ENCODE measurements around the gene PPIL6.

PPIL6 gene

DNA sequence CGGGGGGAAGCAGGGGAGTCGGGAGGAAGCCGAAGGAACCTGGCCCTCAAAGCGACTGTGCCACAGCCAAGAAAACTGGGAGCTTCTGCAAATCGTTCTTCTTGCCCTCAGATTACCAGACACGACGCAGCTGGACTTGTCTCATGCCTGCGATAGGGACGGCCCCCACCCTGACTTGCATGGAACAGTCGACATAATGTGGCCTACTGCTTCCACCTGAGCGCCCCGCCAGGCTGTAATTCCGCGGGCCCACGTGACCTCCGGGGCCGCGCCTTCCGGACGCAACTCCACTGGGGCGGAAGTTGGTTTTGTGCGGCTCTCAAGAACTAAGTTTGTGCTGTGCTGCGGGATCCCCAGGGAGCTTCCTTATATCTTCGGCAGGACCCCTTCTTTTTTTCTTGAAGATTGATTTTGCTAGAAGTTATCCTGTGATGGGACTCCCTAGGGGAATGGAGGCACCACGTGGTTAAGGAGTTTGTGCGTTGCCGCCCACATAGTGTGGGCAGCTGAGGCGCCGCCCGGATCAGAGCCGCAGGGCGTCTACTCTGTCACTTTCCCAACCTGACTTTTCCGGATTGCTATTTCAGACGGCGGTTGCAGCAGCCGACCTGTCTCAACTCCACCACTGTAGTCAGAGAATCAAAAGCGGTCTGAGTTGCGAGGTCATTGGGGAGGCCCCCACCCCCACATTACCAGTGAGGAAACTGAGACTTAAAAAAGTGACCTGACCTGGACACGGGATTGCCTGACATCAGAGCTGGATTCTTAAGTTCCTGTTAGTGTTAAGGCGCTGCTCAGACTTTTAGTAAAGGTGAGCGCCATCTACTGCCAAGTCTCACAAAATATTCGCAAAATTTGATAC, 57.6 kb downstream of the PPIL6 start:
- TF ChIP-seq POLR2A (IDR thresholded peaks at IDR 0.05; ENCODE audit: low read depth, low read length) (0 out of 2 replicates have a peak, but pooled peaks have one; percentile 41), POU2F2 (IDR thresholded peaks at IDR 0.05; ENCODE audit: low read depth, low read length) (no peak; the same call in none of the 2 replicates), PAX5 (IDR thresholded peaks at IDR 0.05; ENCODE audit: insufficient read depth, low read length, severe bottlenecking) (no peak), SPI1 (IDR thresholded peaks at IDR 0.05; ENCODE audit: low read depth, low read length) (peak; percentile 62), TAF1 (IDR thresholded peaks at IDR 0.05; ENCODE audit: low read depth, low read length) (no peak), POLR2AphosphoS5 (IDR thresholded peaks at IDR 0.05; ENCODE audit: low read depth, low read length) (peak; percentile 22; the same call in 1 of the 2 replicates)
- DNase-seq (ENCODE audit: insufficient read length, low spot score) (peak; percentile 67), FAIRE-seq (peak; percentile 93)

DNA sequence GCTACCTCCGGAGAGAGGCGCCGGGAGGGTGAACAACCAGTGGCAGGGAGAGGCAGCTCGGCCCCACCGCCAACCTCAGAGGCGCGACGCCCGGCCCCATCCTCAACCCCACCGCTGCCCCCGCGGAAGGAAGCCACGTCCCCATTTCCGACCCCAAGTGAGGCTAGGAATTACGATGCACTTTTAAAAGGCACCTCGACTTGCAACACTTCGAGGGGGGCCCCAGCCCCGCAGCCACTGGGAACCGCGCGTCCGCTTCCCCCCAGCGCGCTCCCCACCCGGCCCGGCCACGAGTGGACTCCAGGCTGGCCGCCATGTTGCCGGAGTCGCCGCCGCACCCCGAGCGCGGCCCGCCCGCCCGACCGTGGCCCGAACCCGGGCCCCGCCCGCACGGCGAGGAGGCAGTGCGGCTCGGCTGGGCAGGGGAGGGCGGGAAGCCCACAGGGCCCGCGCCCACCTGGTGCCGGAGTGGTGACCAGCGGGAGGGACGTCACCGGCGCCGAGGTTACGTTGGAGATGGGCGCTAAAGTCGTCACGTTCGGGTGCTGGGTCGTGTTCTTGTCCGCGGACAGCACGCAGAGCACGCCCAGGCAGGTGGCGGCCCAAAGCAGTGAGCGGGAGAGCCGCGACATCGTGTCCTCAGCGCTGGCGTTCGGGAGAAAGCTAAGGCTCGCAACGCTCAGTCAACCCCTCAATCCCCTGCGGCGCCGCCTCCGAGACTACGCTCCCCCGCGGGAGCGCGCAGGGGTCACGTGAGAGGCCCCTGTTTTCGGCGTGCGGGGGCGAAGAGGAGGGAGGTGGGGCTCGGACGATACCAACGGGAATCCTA, 58.5 kb downstream of the PPIL6 start, which contains the start of gene CD164:
Gene CD164, minus strand, starts transcription at position 721 of the 829 bp plus-strand sequence. Its CDS starts 89 bp downstream, at position 632.
- TF ChIP-seq POLR2A (IDR thresholded peaks at IDR 0.05; ENCODE audit: low read depth, low read length) = peak; percentile 98
- no peak for TF ChIP-seq SPI1 (IDR thresholded peaks at IDR 0.05; ENCODE audit: low read depth, low read length)
- peak; percentile 97 for TF ChIP-seq TAF1 (IDR thresholded peaks at IDR 0.05; ENCODE audit: low read depth, low read length)
- TF ChIP-seq POU2F2 (IDR thresholded peaks at IDR 0.05; ENCODE audit: low read depth, low read length) = no peak
- TF ChIP-seq POLR2AphosphoS5 (IDR thresholded peaks at IDR 0.05; ENCODE audit: low read depth, low read length) = peak; percentile 98
- DNase-seq (ENCODE audit: insufficient read length, low spot score) (peak; percentile 80), FAIRE-seq (peak; percentile 47)

DNA sequence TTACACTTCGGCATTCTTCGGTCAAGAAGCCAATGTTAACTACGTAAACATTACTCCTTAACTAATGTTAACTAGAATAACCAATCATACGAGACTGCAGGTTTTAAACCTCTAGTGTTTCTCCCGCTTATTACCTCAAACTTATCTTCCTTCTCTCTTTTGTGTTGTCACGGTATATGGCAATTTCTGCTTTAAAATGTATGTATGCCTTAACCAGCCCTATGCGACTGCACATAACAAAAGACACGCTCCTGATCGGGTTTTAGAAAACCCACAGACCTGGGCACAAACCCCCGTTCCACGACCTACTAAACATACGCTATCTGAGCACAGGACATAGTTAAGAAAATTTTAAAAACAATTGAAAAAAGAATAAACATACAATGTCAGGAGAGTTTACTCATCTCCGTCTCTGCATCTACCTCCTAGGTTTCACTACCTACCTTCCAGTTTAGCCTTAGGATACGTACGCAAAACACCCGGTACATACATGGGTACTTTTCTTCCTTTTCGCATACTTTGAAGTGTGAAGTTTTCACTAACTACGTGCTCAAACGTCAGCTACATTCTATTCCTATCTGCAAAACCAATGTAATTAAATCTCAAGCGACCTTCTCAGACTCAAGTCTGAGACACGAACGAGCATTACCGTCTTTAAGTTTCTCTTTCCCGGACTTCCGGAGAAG, 59.2 kb downstream of the PPIL6 start:
- TF ChIP-seq POLR2A (IDR thresholded peaks at IDR 0.05; ENCODE audit: low read depth, low read length) (no peak), TAF1 (IDR thresholded peaks at IDR 0.05; ENCODE audit: low read depth, low read length) (0 out of 2 replicates have a peak, but pooled peaks have one; percentile 16), SPI1 (IDR thresholded peaks at IDR 0.05; ENCODE audit: low read depth, low read length) (no peak)
- DNase-seq (ENCODE audit: insufficient read length, low spot score) = no peak
- FAIRE-seq = peak; percentile 40

DNA sequence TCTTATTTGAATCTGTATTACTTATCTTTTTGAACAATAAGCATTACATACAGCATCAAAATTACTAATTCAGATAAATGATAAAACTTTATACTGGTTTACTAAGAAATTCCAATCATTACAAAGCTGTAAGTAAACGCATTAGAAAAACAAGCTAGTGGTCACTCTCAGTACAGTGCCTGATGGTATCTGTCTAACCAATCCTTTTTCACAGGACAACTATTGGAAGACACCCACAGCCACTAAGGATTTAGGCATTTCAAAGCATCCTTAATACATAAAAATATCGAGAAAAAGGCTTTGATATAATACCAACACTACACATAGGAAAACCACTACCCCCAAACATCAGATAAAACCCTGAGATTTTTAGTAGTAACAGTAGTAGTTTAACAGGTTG, 60.7 kb downstream of the PPIL6 start:
- TF ChIP-seq PAX5 (IDR thresholded peaks at IDR 0.05; ENCODE audit: insufficient read depth, low read length, severe bottlenecking) (no peak), POLR2A (IDR thresholded peaks at IDR 0.05; ENCODE audit: low read depth, low read length) (no peak), TAF1 (IDR thresholded peaks at IDR 0.05; ENCODE audit: low read depth, low read length) (no peak), POLR2AphosphoS5 (IDR thresholded peaks at IDR 0.05; ENCODE audit: low read depth, low read length) (no peak), POU2F2 (IDR thresholded peaks at IDR 0.05; ENCODE audit: low read depth, low read length) (no peak), SPI1 (IDR thresholded peaks at IDR 0.05; ENCODE audit: low read depth, low read length) (no peak)
- FAIRE-seq (no peak), DNase-seq (ENCODE audit: insufficient read length, low spot score) (no peak)

DNA sequence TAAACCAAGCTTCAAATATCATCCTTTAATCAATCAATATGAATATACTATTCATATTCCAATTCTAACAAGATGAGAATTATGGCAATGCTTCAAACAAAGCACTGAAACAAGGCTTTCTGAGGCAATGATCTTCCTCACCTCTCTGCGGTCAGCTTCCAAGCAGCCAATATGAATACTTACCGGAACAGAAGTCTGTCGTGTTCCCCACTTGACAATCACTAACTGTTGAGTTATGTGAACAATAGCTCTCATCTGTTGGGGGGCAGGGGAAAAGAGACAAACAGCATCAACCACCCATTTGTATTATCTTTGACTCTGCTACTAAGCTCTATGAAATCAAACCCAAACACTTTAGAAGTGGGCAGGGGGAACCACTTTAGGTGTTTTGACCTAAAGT, 62.7 kb downstream of the PPIL6 start:
- TF ChIP-seq POU2F2 (IDR thresholded peaks at IDR 0.05; ENCODE audit: low read depth, low read length) (no peak), POLR2A (IDR thresholded peaks at IDR 0.05; ENCODE audit: low read depth, low read length) (no peak), PAX5 (IDR thresholded peaks at IDR 0.05; ENCODE audit: insufficient read depth, low read length, severe bottlenecking) (no peak), SPI1 (IDR thresholded peaks at IDR 0.05; ENCODE audit: low read depth, low read length) (no peak), TAF1 (IDR thresholded peaks at IDR 0.05; ENCODE audit: low read depth, low read length) (no peak), POLR2AphosphoS5 (IDR thresholded peaks at IDR 0.05; ENCODE audit: low read depth, low read length) (no peak)
- FAIRE-seq = peak; percentile 28
- DNase-seq (ENCODE audit: insufficient read length, low spot score) = no peak

DNA sequence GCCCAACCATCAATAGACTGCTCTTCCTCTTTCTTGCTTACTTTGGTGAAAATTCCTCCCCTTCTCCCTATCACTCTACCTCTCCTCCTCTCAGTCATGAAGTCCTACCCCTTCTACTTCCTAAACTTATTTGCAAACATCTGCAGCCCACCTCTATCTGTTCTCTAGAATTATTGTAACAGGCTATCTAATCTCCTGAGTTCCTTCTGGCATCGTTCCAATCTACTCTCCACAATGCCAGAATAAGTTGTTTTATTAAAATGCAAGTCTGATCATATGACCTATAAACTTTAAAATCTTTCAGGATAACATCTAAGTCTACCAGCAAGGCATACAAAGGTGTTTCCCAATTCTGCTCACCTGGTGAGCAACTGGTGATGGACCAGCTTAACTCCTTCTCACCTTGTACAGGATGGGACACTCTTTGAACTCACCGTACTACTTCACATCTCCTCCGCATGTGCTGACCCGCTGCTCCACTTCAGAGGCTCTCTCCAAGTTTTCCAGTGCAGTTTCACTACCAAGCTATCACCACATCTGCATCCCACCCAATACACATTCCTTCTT, 66.0 kb downstream of the PPIL6 start:
- DNase-seq (ENCODE audit: insufficient read length, low spot score) (no peak), FAIRE-seq (no peak)

DNA sequence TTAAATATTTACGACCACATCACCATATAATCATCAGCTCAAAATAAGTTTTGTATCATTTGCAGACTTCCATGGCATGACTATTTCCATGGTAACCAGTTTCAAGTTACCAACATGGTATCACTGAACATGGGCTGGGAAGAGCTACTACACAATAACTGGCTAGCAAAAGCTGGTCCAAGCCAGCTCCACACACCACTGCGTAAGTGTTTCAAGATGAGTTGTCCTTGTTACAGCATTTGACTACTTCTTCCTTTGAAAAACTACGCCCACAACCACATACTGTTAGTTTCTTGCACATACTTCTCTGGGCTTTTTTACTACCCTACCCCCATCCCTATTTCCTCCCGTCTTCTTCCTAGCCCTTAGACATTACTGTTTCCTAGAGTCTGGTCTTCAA, 66.7 kb downstream of the PPIL6 start:
- TF ChIP-seq POLR2AphosphoS5 (IDR thresholded peaks at IDR 0.05; ENCODE audit: low read depth, low read length) (peak; percentile 35; the same call in 1 of the 2 replicates), TAF1 (IDR thresholded peaks at IDR 0.05; ENCODE audit: low read depth, low read length) (no peak), POLR2A (IDR thresholded peaks at IDR 0.05; ENCODE audit: low read depth, low read length) (no peak; the same call in 1 of the 2 replicates), POU2F2 (IDR thresholded peaks at IDR 0.05; ENCODE audit: low read depth, low read length) (no peak), PAX5 (IDR thresholded peaks at IDR 0.05; ENCODE audit: insufficient read depth, low read length, severe bottlenecking) (peak; percentile 24), SPI1 (IDR thresholded peaks at IDR 0.05; ENCODE audit: low read depth, low read length) (peak; percentile 36)
- DNase-seq (ENCODE audit: insufficient read length, low spot score) (no peak), FAIRE-seq (peak; percentile 98)

More for the DNA sequence above, 66.0 kb downstream of the PPIL6 start:
- TF ChIP-seq POU2F2 (IDR thresholded peaks at IDR 0.05; ENCODE audit: low read depth, low read length) (no peak), POLR2A (IDR thresholded peaks at IDR 0.05; ENCODE audit: low read depth, low read length) (peak; percentile 53)

DNA sequence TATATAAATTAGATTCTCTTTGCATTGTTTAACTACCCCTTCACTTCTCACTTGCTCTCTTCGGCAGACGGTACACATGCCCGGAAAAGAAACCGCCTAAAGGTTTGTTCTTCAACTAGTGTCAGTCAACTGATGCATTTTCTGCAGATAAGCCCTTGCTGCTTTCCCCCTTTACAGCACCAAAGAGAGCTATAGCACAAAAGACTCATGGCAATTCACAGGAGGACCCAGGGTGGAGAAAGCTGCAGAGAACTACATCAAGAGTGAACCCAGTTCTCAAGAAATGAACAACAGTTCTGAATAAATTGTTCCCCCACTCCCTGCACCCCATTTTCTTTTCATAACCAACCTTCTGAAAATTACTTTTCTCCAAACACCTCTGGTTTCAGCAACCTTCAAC, 67.1 kb downstream of the PPIL6 start:
- TF ChIP-seq POLR2A (IDR thresholded peaks at IDR 0.05; ENCODE audit: low read depth, low read length) = 0 out of 2 replicates have a peak, but pooled peaks have one; percentile 8
- TF ChIP-seq POLR2AphosphoS5 (IDR thresholded peaks at IDR 0.05; ENCODE audit: low read depth, low read length) = no peak
- DNase-seq (ENCODE audit: insufficient read length, low spot score) = no peak
- FAIRE-seq = no peak

DNA sequence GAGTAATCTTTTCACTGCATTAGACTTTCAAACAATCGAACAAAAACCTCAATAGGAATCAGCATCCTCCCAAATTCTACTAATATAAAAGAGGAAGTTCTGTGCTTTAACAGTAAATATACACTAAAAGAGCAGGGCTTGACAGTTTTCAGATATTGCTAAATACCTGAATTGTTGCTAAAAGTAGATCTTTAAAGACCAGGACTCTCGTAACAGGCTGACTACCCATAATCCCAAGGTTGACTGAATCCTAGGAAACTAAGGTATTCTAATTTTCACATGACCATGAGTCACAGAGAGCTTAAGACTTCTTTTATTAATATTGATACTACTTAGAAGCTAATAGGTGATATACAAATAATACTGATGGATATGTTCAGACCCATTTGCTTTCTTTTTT, 68.3 kb downstream of the PPIL6 start:
- TF ChIP-seq SPI1 (IDR thresholded peaks at IDR 0.05; ENCODE audit: low read depth, low read length) = peak; percentile 12; the same call in 1 of the 2 replicates
- TF ChIP-seq POLR2A (IDR thresholded peaks at IDR 0.05; ENCODE audit: low read depth, low read length) = no peak
- TF ChIP-seq PAX5 (IDR thresholded peaks at IDR 0.05; ENCODE audit: insufficient read depth, low read length, severe bottlenecking) = no peak
- TF ChIP-seq TAF1 (IDR thresholded peaks at IDR 0.05; ENCODE audit: low read depth, low read length) = no peak
- no peak for TF ChIP-seq POLR2AphosphoS5 (IDR thresholded peaks at IDR 0.05; ENCODE audit: low read depth, low read length)
- no peak for TF ChIP-seq POU2F2 (IDR thresholded peaks at IDR 0.05; ENCODE audit: low read depth, low read length)
- DNase-seq (ENCODE audit: insufficient read length, low spot score) (no peak), FAIRE-seq (no peak)

Data from GM12891 (cell line).